ENCODE measurements around the gene FREY1. TPM values are rescaled to one million over a fixed set of nuclear protein-coding genes. Genes with fewer than 3 reads are reported as not detected.

FREY1 gene, protein sequence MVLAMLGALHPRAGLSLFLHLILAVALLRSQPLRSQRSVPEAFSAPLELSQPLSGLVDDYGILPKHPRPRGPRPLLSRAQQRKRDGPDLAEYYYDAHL
- 0.51 and 1.3 TPM in 2 replicates for total RNA-seq

DNA sequence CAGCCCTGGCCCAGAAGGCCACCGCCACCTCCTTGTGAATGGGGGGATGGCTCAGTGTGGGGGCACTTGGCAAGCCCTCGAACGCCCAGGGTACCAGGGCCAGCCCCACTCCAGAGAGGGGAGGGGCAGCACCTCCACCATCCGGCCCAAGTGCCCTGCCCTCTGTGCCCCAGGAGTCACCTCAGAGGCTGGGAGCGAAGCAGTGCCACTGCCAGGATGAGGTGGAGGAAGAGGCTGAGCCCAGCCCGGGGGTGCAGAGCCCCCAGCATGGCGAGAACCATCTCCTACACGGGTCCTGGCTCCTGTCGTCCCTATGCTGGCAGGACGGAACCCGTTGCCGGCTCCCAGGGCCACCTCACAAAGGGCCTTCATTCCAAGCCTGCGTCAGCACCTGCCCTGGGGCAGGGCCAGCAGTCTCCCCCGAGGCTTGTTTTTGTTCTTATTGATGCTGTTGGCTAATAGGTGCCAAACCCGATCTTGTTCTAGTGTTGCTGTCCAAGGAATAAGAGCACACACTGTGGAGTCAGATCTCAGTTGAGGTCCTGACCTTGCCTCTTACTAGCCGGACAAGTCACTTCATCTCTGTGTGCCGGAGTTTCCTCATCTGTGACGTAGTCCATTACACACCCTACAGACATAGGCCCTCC is at the start of gene FREY1:
Gene FREY1 (minus strand): TSS at position 307 of the 647 bp plus-strand sequence. CDS start 26 bp downstream, at position 281.
- Histone ChIP-seq H3K4me3 (ENCODE audit: low read depth, low read length) (no peak within 1 kb of the TSS), H3K27me3 (ENCODE audit: control insufficient read depth, insufficient read depth, low read length) (no peaks in the 10 kb centered on the region), H3K36me3 (ENCODE audit: control insufficient read depth, insufficient read depth, low read length) (peaks cover 13% of the 10 kb centered on the region)
- FAIRE-seq (peak; percentile 70), DNase-seq (ENCODE audit: low read depth) (peak; percentile 14)
- TF ChIP-seq, protein P1, sequence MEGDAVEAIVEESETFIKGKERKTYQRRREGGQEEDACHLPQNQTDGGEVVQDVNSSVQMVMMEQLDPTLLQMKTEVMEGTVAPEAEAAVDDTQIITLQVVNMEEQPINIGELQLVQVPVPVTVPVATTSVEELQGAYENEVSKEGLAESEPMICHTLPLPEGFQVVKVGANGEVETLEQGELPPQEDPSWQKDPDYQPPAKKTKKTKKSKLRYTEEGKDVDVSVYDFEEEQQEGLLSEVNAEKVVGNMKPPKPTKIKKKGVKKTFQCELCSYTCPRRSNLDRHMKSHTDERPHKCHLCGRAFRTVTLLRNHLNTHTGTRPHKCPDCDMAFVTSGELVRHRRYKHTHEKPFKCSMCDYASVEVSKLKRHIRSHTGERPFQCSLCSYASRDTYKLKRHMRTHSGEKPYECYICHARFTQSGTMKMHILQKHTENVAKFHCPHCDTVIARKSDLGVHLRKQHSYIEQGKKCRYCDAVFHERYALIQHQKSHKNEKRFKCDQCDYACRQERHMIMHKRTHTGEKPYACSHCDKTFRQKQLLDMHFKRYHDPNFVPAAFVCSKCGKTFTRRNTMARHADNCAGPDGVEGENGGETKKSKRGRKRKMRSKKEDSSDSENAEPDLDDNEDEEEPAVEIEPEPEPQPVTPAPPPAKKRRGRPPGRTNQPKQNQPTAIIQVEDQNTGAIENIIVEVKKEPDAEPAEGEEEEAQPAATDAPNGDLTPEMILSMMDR (IDR thresholded peaks at IDR 0.05; ENCODE audit: insufficient read depth, low read length, severe bottlenecking) = no peak

DNA sequence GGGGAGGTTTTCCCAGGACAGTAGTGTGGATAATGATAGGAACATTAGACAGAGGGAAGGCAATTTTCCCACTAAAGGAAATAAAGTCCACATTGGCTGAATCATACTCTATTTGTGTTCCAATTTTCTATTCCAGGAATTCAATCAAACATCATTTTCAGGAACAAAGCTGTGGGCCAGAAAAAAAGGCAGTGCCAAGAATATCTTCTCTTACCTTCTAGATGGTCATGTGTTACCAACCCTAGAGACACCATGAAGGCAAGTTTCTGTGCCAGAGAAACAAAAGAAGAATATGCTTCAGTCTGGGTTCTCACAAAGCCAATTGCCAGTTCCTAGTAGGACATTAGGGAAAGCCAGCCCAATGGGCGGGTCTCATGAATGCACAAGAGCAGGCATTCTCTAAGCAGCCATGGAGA is 42.9 kb upstream of the FREY1 start:
- Histone ChIP-seq H3K4me3 (ENCODE audit: low read depth, low read length) (no peak overlapping the region), H3K36me3 (ENCODE audit: control insufficient read depth, insufficient read depth, low read length) (peaks cover 17% of the 10 kb centered on the region), H3K27me3 (ENCODE audit: control insufficient read depth, insufficient read depth, low read length) (no peaks in the 10 kb centered on the region)
- no peak for FAIRE-seq
- no peak for DNase-seq (ENCODE audit: low read depth)
- TF ChIP-seq, protein P1 (IDR thresholded peaks at IDR 0.05; ENCODE audit: insufficient read depth, low read length, severe bottlenecking) = no peak

DNA sequence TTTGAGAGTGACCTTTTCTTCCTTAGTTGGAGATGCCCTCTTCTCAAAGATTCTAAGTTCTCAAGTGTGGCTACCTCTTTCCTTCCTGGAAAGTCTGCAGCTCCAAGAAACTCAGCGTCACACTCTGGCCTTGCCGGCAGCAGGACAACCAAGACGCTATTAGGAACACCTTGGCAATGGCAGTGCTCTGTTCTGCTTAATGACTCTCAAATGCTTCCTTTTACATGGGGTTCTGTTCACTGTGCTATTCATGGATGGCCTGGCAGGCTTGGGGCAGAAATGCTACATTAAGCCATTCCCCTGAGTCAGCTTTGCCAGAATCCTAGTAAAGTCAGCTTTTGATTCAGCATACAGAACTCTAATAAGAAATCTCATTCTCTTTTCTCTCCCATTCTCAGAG is 41.3 kb upstream of the FREY1 start:
- no peak for FAIRE-seq
- no peak for DNase-seq (ENCODE audit: low read depth)
- TF ChIP-seq, protein P1 (IDR thresholded peaks at IDR 0.05; ENCODE audit: insufficient read depth, low read length, severe bottlenecking) = no peak
- Histone ChIP-seq H3K36me3 (ENCODE audit: control insufficient read depth, insufficient read depth, low read length) (peaks cover 17% of the 10 kb centered on the region), H3K4me3 (ENCODE audit: low read depth, low read length) (no peak overlapping the region), H3K27me3 (ENCODE audit: control insufficient read depth, insufficient read depth, low read length) (no peaks in the 10 kb centered on the region)

DNA sequence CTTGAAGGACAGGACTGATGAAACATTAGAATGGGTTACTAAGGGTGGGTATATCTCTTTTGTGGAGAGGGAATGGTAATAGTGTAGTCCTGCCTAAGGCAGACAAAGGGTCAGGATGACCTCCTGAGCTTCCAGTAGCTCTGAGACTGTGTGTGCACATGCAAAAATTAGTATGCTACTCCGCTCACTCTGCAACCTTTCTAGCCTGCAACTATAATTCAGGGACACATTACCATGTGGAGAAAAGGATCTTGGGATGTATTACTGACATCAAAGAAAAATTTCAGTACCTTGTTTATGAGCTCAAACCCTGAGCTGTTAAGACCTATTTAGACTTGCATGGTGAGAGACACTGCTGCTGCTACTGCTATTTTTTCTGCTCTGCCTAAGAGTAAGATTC is 40.8 kb upstream of the FREY1 start:
- no peak for FAIRE-seq
- TF ChIP-seq, protein P1 (IDR thresholded peaks at IDR 0.05; ENCODE audit: insufficient read depth, low read length, severe bottlenecking) = no peak
- H3K36me3 ChIP-seq (ENCODE audit: control insufficient read depth, insufficient read depth, low read length) = peaks cover 15% of the 10 kb centered on the region

DNA sequence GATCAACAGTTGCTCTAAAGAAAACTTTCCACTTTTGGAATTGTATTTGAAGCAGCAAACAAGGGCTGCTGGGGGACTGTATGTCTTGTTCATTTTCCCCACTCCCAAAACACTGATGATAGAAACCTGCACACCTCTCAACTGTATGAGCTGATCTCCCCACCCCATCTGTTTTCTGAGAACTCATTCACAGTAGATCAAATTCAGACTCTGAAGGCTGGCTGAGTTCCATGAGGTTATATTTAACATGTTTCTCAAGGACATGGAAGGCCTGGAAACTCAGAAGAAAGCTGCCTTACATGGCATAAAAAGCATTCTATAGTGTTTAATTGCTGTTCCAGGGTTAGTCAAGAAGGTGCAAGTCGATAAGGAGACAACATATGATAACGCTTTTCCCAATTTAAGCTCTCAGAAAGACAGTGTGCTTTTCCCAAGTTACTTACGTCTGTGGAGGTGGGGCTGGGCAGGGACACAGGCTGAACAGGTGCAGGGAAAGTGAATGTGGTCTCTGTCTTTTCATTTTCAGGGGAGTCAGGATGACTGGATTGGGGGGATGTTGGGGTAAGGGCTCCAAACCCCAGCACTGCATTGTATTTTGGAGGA is 38.4 kb upstream of the FREY1 start:
- H3K36me3 ChIP-seq (ENCODE audit: control insufficient read depth, insufficient read depth, low read length) = peaks cover 15% of the 10 kb centered on the region
- TF ChIP-seq, protein P1 (IDR thresholded peaks at IDR 0.05; ENCODE audit: insufficient read depth, low read length, severe bottlenecking) = no peak
- FAIRE-seq = peak; percentile 23
- no peaks in the 10 kb centered on the region for H3K27me3 ChIP-seq (ENCODE audit: control insufficient read depth, insufficient read depth, low read length)
- DNase-seq (ENCODE audit: low read depth) = no peak
- no peak overlapping the region for H3K4me3 ChIP-seq (ENCODE audit: low read depth, low read length)

More for the DNA sequence above, 40.8 kb upstream of the FREY1 start:
- no peaks in the 10 kb centered on the region for H3K27me3 ChIP-seq (ENCODE audit: control insufficient read depth, insufficient read depth, low read length)
- no peak for DNase-seq (ENCODE audit: low read depth)
- no peak overlapping the region for H3K4me3 ChIP-seq (ENCODE audit: low read depth, low read length)
